GM11168 (cell line): ENCODE measurements around the gene MIF4GD.
"Not testable (repeated sequence)": the region's sequence is repeated elsewhere in the genome, so short reads cannot be mapped to it uniquely, and the experiment has no call there.

Source experiments
- in situ Hi-C: fragments of 300-500 bp; cut with MboI; formaldehyde crosslinking; loops from one replicate; pipeline ENCODE4 v1.12.0; 2022; ENCODE audit warnings: low sequenced_read_pairs; ENCODE audit not compliant: unreplicated experiment

The MIF4GD gene

GRCh38 chr17:75270966-75271232 lies at the start of gene MIF4GD:
MIF4GD (minus strand) TSS chr17:75271231; CDS start chr17:75270195, 1,036 bp downstream.
- in situ Hi-C loops = no loop called here

- in situ Hi-C loops = loop anchor here (10.0 kb wide), 1 partner anchor 75 kb away; no protein-coding TSS in a partner anchor
Observed at GRCh38 chr17:75319904-75320691, 49.1 kb upstream of the MIF4GD start.

- in situ Hi-C loops = no loop called here
Observed at GRCh38 chr17:75318615-75319222, 47.7 kb upstream of the MIF4GD start.

- in situ Hi-C loops = no loop called here
Observed at GRCh38 chr17:75318211-75318610, 47.2 kb upstream of the MIF4GD start.

- in situ Hi-C loops = no loop called here
Observed at GRCh38 chr17:75317671-75318070, 46.6 kb upstream of the MIF4GD start.

- in situ Hi-C loops = no loop called here
Observed at GRCh38 chr17:75316253-75316652, 45.2 kb upstream of the MIF4GD start.

- in situ Hi-C loops = no loop called here
Observed at GRCh38 chr17:75315541-75316243, 44.7 kb upstream of the MIF4GD start.

GRCh38 chr17:75313941-75314551 lies 43.0 kb upstream of the MIF4GD start:
- in situ Hi-C loops = no loop called here

GRCh38 chr17:75308732-75309629 lies 38.0 kb upstream of the MIF4GD start:
- in situ Hi-C loops = no loop called here

- in situ Hi-C loops = no loop called here
Observed at GRCh38 chr17:75307957-75308731, 37.1 kb upstream of the MIF4GD start.

GRCh38 chr17:75301502-75302206 lies 30.6 kb upstream of the MIF4GD start:
- in situ Hi-C loops = no loop called here

GRCh38 chr17:75301049-75301448 lies 30.0 kb upstream of the MIF4GD start:
- in situ Hi-C loops = no loop called here

GRCh38 chr17:75300280-75300679 lies 29.2 kb upstream of the MIF4GD start:
- in situ Hi-C loops = no loop called here

- in situ Hi-C loops = no loop called here
Observed at GRCh38 chr17:75295201-75296158, 24.4 kb upstream of the MIF4GD start.

- in situ Hi-C loops = not testable (repeated sequence)
Observed at GRCh38 chr17:75292810-75293448, 21.9 kb upstream of the MIF4GD start.

- in situ Hi-C loops = no loop called here
Observed at GRCh38 chr17:75289832-75290337, 18.9 kb upstream of the MIF4GD start.
